Colonic mucosa (tissue), 4 donors: Measurements from ENCODE around the gene ZNF230. TPM values are rescaled to one million over a fixed set of nuclear protein-coding genes. Genes with fewer than 3 reads are reported as not detected.

ENCODE experiments used
- DNase-seq: peaks from one replicate; pipeline ENCODE4 v3.0.0-alpha.2; 2020
- H3K27ac ChIP-seq: fragments of 200-600 bp; one replicate; pipeline ENCODE4 v1.8.0; 2021
- H3K27me3 ChIP-seq: fragments of 200-600 bp; one replicate; pipeline ENCODE4 v1.8.0; 2021
- H3K36me3 ChIP-seq: fragments of 200-600 bp; one replicate; pipeline ENCODE4 v1.8.0; 2021
- H3K4me1 ChIP-seq: fragments of 200-600 bp; one replicate; pipeline ENCODE4 v1.8.0; 2021; ENCODE audit warnings: mild to moderate bottlenecking
- H3K4me3 ChIP-seq: fragments of 200-600 bp; one replicate; pipeline ENCODE4 v1.8.0; 2021
- H3K9ac ChIP-seq, 2 donors: one replicate each; pipeline ENCODE4 v1.7.0; 2013; ENCODE audit warnings: control low read depth in 2 of 2, low read depth in 2 of 2, low read length in 2 of 2
- H3K9me3 ChIP-seq: fragments of 200-600 bp; one replicate; pipeline ENCODE4 v1.8.0; 2021
- CTCF ChIP-seq: fragments of 200-600 bp; IDR thresholded peaks from one replicate; pipeline ENCODE4 v1.8.0; 2022; ENCODE audit warnings: antibody characterized with exemption, mild to moderate bottlenecking
- intact Hi-C: fragments of 100-400 bp; cut with DNase I; formaldehyde crosslinking; loops from one replicate; pipeline ENCODE4 v1.14.1; 2022
- total RNA-seq, 2 donors: library from RNA; stranded (reverse); fragmentation: NEBNext Ultra II Directional in 1 of 2; extraction: Animal tissue kit (Norgen Biotek cat#: 25700) in 1 of 2; gene quantifications; one replicate each; pipeline ENCODE4 v1.2.1, GENCODE V29; 2021
- donor health status: healthy.
- donor health status: DM: no; HTN: no; CAD: no.
- donor health status: DM: no; HTN: no; CAD: no.

ZNF230 gene
- total RNA-seq, 2 donors from 2014 or later: 2.3 to 2.9 TPM

- no peaks in the 10 kb centered on the region for H3K27me3 ChIP-seq
- H3K9ac ChIP-seq: no peak overlapping the region
- TF ChIP-seq CTCF: no peak
- no peak overlapping the region for H3K4me3 ChIP-seq
- intact Hi-C loops: no loop called here
- no peaks in the 10 kb centered on the region for H3K9me3 ChIP-seq
- DNase-seq: no peak
- no peaks in the 10 kb centered on the region for H3K4me1 ChIP-seq
- no peak overlapping the region for H3K27ac ChIP-seq
- H3K36me3 ChIP-seq: no peaks in the 10 kb centered on the region
Observed at GRCh38 chr19:44032001-44032610, 29.3 kb downstream of the ZNF230 start.

GRCh38 chr19:44042147-44042546, 39.4 kb downstream of the ZNF230 start:
- Histone ChIP-seq H3K9ac (no peak overlapping the region), H3K4me1 (no peaks in the 10 kb centered on the region), H3K27me3 (no peaks in the 10 kb centered on the region), H3K27ac (no peak overlapping the region), H3K9me3 (no peaks in the 10 kb centered on the region), H3K36me3 (no peaks in the 10 kb centered on the region), H3K4me3 (no peak overlapping the region)
- no peak for DNase-seq
- intact Hi-C loops: no loop called here
- no peak for TF ChIP-seq CTCF

GRCh38 chr19:44050740-44051649, 48.2 kb downstream of the ZNF230 start:
- Histone ChIP-seq H3K27me3 (no peaks in the 10 kb centered on the region), H3K4me1 (peaks cover 6% of the 10 kb centered on the region), H3K27ac (peak overlapping the region; percentile 80), H3K9ac (peak overlapping the region in 1 of 2 donors; percentile 70), H3K36me3 (peaks cover 4% of the 10 kb centered on the region), H3K4me3 (peak overlapping the region; percentile 69), H3K9me3 (no peaks in the 10 kb centered on the region)
- no peak for TF ChIP-seq CTCF
- peak; percentile 58 for DNase-seq
- intact Hi-C loops: no loop called here

GRCh38 chr19:44051650-44052402, 49.1 kb downstream of the ZNF230 start, which contains the start of gene ZNF223:
Gene ZNF223, plus strand, starts transcription at chr19:44052036. Its CDS starts 3,141 bp downstream, at chr19:44055177.
- H3K4me3 ChIP-seq: peak within 1 kb of the TSS; percentile 69
- H3K9ac ChIP-seq: peak within 1 kb of the TSS; percentile 13 to 77
- intact Hi-C loops: no loop called here
- DNase-seq: peak; percentile 98
- peaks cover 6% of the 10 kb centered on the region for H3K4me1 ChIP-seq
- H3K36me3 ChIP-seq: peaks cover 4% of the 10 kb centered on the region
- peak within 1 kb of the TSS; percentile 80 for H3K27ac ChIP-seq
- no peak for TF ChIP-seq CTCF
- H3K27me3 ChIP-seq: no peaks in the 10 kb centered on the region
- H3K9me3 ChIP-seq: no peaks in the 10 kb centered on the region

- intact Hi-C loops: no loop called here
- Histone ChIP-seq H3K9ac (no peak overlapping the region), H3K27ac (no peak overlapping the region), H3K4me3 (no peak overlapping the region), H3K36me3 (peaks cover 4% of the 10 kb centered on the region), H3K27me3 (no peaks in the 10 kb centered on the region), H3K4me1 (no peaks in the 10 kb centered on the region), H3K9me3 (no peaks in the 10 kb centered on the region)
- no peak for DNase-seq
- TF ChIP-seq CTCF: no peak
Observed at GRCh38 chr19:44055870-44056269, 53.1 kb downstream of the ZNF230 start.
